Mammary epithelial cell (primary cell): ENCODE data around the gene CADM2.

Source experiments
- CTCF ChIP-seq, 2 donors: IDR thresholded peaks in 1 of 2; conservative IDR thresholded peaks in 1 of 2; 2 replicates each; pipeline ENCODE4 v1.5.1; 2011 to 2012; ENCODE audit warnings: inconsistent platforms in 2 of 2, low read length in 2 of 2, mild to moderate bottlenecking in 2 of 2, control low read depth in 1 of 2, low read depth in 1 of 2; ENCODE audit not compliant: insufficient read depth in 1 of 2; ENCODE audit errors: extremely low read depth in 1 of 2
- EZH2 ChIP-seq: IDR thresholded peaks from 2 replicates; pipeline ENCODE4 v1.6.1; 2012; ENCODE audit warnings: low read length, inconsistent platforms, borderline replicate concordance

- TF ChIP-seq CTCF (conservative IDR thresholded peaks at IDR 0.05 in 1 of 2, IDR thresholded peaks at IDR 0.05 in 1 of 2; ENCODE audit: extremely low read depth in 1 of 2, insufficient read depth in 1 of 2, low read depth in 1 of 2, low read length in 2 of 2) (no peak), EZH2 (no peak)
Measured at GRCh38 chr3:85853805-85854204, 895.0 kb downstream of the CADM2 start.
